Right ventricle myocardium superior (tissue), 1 donor: Measurements from ENCODE around the gene ZNF652. TPM values are rescaled to one million over a fixed set of nuclear protein-coding genes. Genes with fewer than 3 reads are reported as not detected.
"Not testable (repeated sequence)": the region's sequence is repeated elsewhere in the genome, so short reads cannot be mapped to it uniquely, and the experiment has no call there.

Experiments
- ATAC-seq: fragments of 200-7000 bp; cut with Tn5 transposase; one replicate; pipeline ENCODE4 v1.9.1; 2020; ENCODE audit warnings: mild to moderate bottlenecking; ENCODE audit not compliant: poor library complexity
- DNase-seq: peaks from one replicate; pipeline ENCODE4 v3.0.0-alpha.2; 2020
- intact Hi-C: fragments of 100-400 bp; cut with DNase I; formaldehyde crosslinking; loops from one replicate; pipeline ENCODE4 v1.11.2; 2022
- long read RNA-seq: library from polyadenylated mRNA; unstranded; transcript quantifications from one replicate; pipeline ENCODE4 v2.0.0, GENCODE V29; 2021
- total RNA-seq: library from RNA; stranded (reverse); fragmentation: NEBNext Ultra II Directional; extraction: Animal tissue kit (Norgen Biotek cat#: 25700); gene quantifications from one replicate; pipeline ENCODE4 v1.2.1, GENCODE V29; 2021
- donor health status: DM: no; HTN: yes; CAD: no; lungs with severe emphysema.

ZNF652 gene
- total RNA-seq: 18.6 TPM
- long read RNA-seq, partial matches to known transcripts: 1 of 4 reads
- long read RNA-seq, other reads (novel, unspliced or antisense): 3 of 4 reads

GRCh38 chr17:49361902-49362722, at the start of gene ZNF652:
ZNF652 (minus strand) TSS chr17:49362250; CDS start chr17:49317725, 44,525 bp downstream.
- peak; percentile 96 for ATAC-seq
- intact Hi-C loops: no loop called here
- DNase-seq: peak; percentile 93

GRCh38 chr17:49409066-49409465, 47.0 kb upstream of the ZNF652 start:
- DNase-seq: no peak
- intact Hi-C loops: no loop called here
- no peak for ATAC-seq

- ATAC-seq (peak; percentile 66), DNase-seq (peak; percentile 83)
- intact Hi-C loops: no loop called here
Observed at GRCh38 chr17:49407981-49408501, 46.0 kb upstream of the ZNF652 start.

- intact Hi-C loops: no loop called here
- no peak for DNase-seq
- ATAC-seq: no peak
Observed at GRCh38 chr17:49407086-49407485, 45.0 kb upstream of the ZNF652 start.

GRCh38 chr17:49406421-49407061, 44.5 kb upstream of the ZNF652 start:
- no peak for ATAC-seq
- no peak for DNase-seq
- intact Hi-C loops: no loop called here

GRCh38 chr17:49404906-49405305, 42.9 kb upstream of the ZNF652 start:
- DNase-seq: no peak
- ATAC-seq: no peak
- intact Hi-C loops: no loop called here

GRCh38 chr17:49404361-49404760, 42.3 kb upstream of the ZNF652 start:
- ATAC-seq (no peak), DNase-seq (no peak)
- intact Hi-C loops: no loop called here

- DNase-seq (no peak), ATAC-seq (no peak)
- intact Hi-C loops: no loop called here
Observed at GRCh38 chr17:49403514-49404289, 41.7 kb upstream of the ZNF652 start.

- DNase-seq (no peak), ATAC-seq (no peak)
- intact Hi-C loops: no loop called here
Observed at GRCh38 chr17:49402706-49403105, 40.7 kb upstream of the ZNF652 start.

GRCh38 chr17:49401971-49402611, 40.0 kb upstream of the ZNF652 start:
- intact Hi-C loops: no loop called here
- no peak for DNase-seq
- no peak for ATAC-seq

- no peak for ATAC-seq
- no peak for DNase-seq
- intact Hi-C loops: no loop called here
Observed at GRCh38 chr17:49399995-49400394, 37.9 kb upstream of the ZNF652 start.

- intact Hi-C loops: no loop called here
- ATAC-seq (no peak), DNase-seq (no peak)
Observed at GRCh38 chr17:49397586-49397985, 35.5 kb upstream of the ZNF652 start.

GRCh38 chr17:49393491-49394255, 31.6 kb upstream of the ZNF652 start:
- DNase-seq: no peak
- peak; percentile 7 for ATAC-seq
- intact Hi-C loops: no loop called here

- DNase-seq (peak; percentile 50), ATAC-seq (peak; percentile 57)
- intact Hi-C loops: no loop called here
Observed at GRCh38 chr17:49390548-49391324, 28.7 kb upstream of the ZNF652 start.

- DNase-seq, ATAC-seq, intact Hi-C loops: not testable (repeated sequence)
Observed at GRCh38 chr17:49389514-49390347, 27.7 kb upstream of the ZNF652 start.
